Neural crest cell (in vitro differentiated cells): Measurements from ENCODE around the gene RHBDF2. TPM values are rescaled to one million over a fixed set of nuclear protein-coding genes. Genes with fewer than 3 reads are reported as not detected.

Source experiments
- DNase-seq: peaks from one replicate; pipeline ENCODE4 v3.0.0; 2021; ENCODE audit warnings: low read depth, mixed read lengths, low spot score
- H3K27ac Mint-ChIP-seq: one replicate; pipeline ENCODE4 v1.8.0; 2021; ENCODE audit warnings: mild to moderate bottlenecking, mixed read lengths; ENCODE audit not compliant: unreplicated experiment
- H3K27me3 Mint-ChIP-seq: 2 replicates; pipeline ENCODE4 v1.8.0; 2021; ENCODE audit warnings: low read depth, mild to moderate bottlenecking, mixed read lengths
- H3K36me3 Mint-ChIP-seq: 2 replicates; pipeline ENCODE4 v1.8.0; 2021; ENCODE audit warnings: low read depth, mild to moderate bottlenecking, mixed read lengths
- H3K4me1 Mint-ChIP-seq: 2 replicates; pipeline ENCODE4 v1.8.0; 2021; ENCODE audit warnings: mixed read lengths
- H3K4me3 Mint-ChIP-seq: one replicate; pipeline ENCODE4 v1.8.0; 2021; ENCODE audit warnings: mild to moderate bottlenecking, mixed read lengths
- H3K9me3 Mint-ChIP-seq: 2 replicates; pipeline ENCODE4 v1.8.0; 2021; ENCODE audit warnings: mixed read lengths
- CTCF ChIP-seq: fragments of 200-600 bp; sonication (generic); conservative IDR thresholded peaks from 2 replicates; pipeline ENCODE4 v1.5.0; 2021; ENCODE audit warnings: antibody characterized with exemption, mild to moderate bottlenecking
- total RNA-seq: library from RNA; stranded (reverse); gene quantifications from 2 replicates; pipeline ENCODE4 v1.2.1, GENCODE V29; 2021

Gene RHBDF2
- total RNA-seq, 1 donor from 2014 or later: 3.6 TPM

GRCh38 chr17:76421044-76421407 lies 80.2 kb downstream of the RHBDF2 start:
- Mint-ChIP-seq H3K27ac (no peak overlapping the region), H3K4me3 (no peak overlapping the region), H3K36me3 (peaks cover 7% of the 10 kb centered on the region), H3K9me3 (no peaks in the 10 kb centered on the region), H3K4me1 (peaks cover 23% of the 10 kb centered on the region), H3K27me3 (no peaks in the 10 kb centered on the region)
- no peak for TF ChIP-seq CTCF
- no peak for DNase-seq

Other genes with a start within 250 kb of the RHBDF2 start
- gene UBALD2, start 236.1 kb downstream of the RHBDF2 start, total RNA-seq: 18.8 and 21.5 TPM in 2 replicates
- 10.6 and 12.3 TPM in 2 replicates for gene QRICH2, start 193.1 kb downstream of the RHBDF2 start, total RNA-seq
- 68.4 and 73.6 TPM in 2 replicates for gene PRPSAP1, start 147.5 kb downstream of the RHBDF2 start, total RNA-seq
- gene SPHK1, start 116.8 kb downstream of the RHBDF2 start, total RNA-seq: 19.5 and 21.1 TPM in 2 replicates
- gene UBE2O, start 48.3 kb downstream of the RHBDF2 start, total RNA-seq: 70.0 and 71.4 TPM in 2 replicates
- gene AANAT, start 33.8 kb downstream of the RHBDF2 start, total RNA-seq: 0.39 TPM in 1 of 2 replicates, not detected in the other
- gene CYGB, start 36.3 kb upstream of the RHBDF2 start, total RNA-seq: 8.6 and 8.7 TPM in 2 replicates
- 0.41 and 0.75 TPM in 2 replicates for gene PRCD, start 38.6 kb upstream of the RHBDF2 start, total RNA-seq
- gene ST6GALNAC2, start 84.4 kb upstream of the RHBDF2 start, total RNA-seq: 4.5 and 5.1 TPM in 2 replicates
- not detected in 2 replicates for gene ST6GALNAC1, start 142.3 kb upstream of the RHBDF2 start, total RNA-seq
- gene MXRA7, start 209.5 kb upstream of the RHBDF2 start, total RNA-seq: 46.1 and 54.0 TPM in 2 replicates
- 25.1 and 29.0 TPM in 2 replicates for gene JMJD6, start 225.2 kb upstream of the RHBDF2 start, total RNA-seq
- 28.7 and 32.3 TPM in 2 replicates for gene METTL23, start 225.4 kb upstream of the RHBDF2 start, total RNA-seq
- gene SRSF2, start 235.9 kb upstream of the RHBDF2 start, total RNA-seq: 425 and 453 TPM in 2 replicates
- 29.6 and 31.6 TPM in 2 replicates for gene MFSD11, start 236.7 kb upstream of the RHBDF2 start, total RNA-seq